GM12878 (cell line): ENCODE measurements around the gene MORC1. TPM values are rescaled to one million over a fixed set of nuclear protein-coding genes. Genes with fewer than 3 reads are reported as not detected.

ENCODE experiments used
- ATAC-seq: fragments of 200-7000 bp; cut with Tn5 transposase; 3 replicates; pipeline ENCODE4 v1.9.1; 2020; ENCODE audit warnings: mild to moderate bottlenecking, moderate library complexity
- BruUV-seq: library from RNA; stranded (reverse); fragments of 400-500 nt; replicated peaks from 2 replicates; lab custom pipeline; 2021; lab: Mats Ljungman, UMichigan
- CTCF ChIA-PET: fragments of 300-600 bp; sonication (Branson Sonifier 250); formaldehyde crosslinking; extraction: SDS; loops from one replicate; lab custom pipeline; 2021; ENCODE audit warnings: inconsistent platforms; lab: Yijun Ruan, JAX
- POLR2A ChIA-PET: fragments of 350-600 bp; formaldehyde crosslinking; extraction: SDS; loops from one replicate; lab custom pipeline; 2021; ENCODE audit warnings: inconsistent platforms; lab: Charles Lee
- RAD21 ChIA-PET: fragments of 300-600 bp; sonication (Branson Sonifier 250); formaldehyde crosslinking; loops from one replicate; lab custom pipeline; 2023; ENCODE audit warnings: antibody characterized with exemption; ENCODE audit not compliant: unreplicated experiment; lab: Charles Lee
- SMC1A ChIA-PET: fragments of 300-600 bp; sonication (Branson Sonifier 250); formaldehyde crosslinking; loops from one replicate; lab custom pipeline; 2023; ENCODE audit not compliant: unreplicated experiment, uncharacterized antibody; lab: Charles Lee
- DNase-seq: peaks from one replicate; pipeline ENCODE4 v3.0.0-alpha.2; 2011; ENCODE audit warnings: low read depth, low spot score
- FAIRE-seq: peaks from 3 replicates; lab custom pipeline; 2011; peaks lifted over from hg19 to GRCh38; lab: Jason Lieb, UNC
- H2AFZ ChIP-seq: 2 replicates; pipeline ENCODE4 v1.6.0; 2011; ENCODE audit warnings: low read depth, low read length, control low read depth; ENCODE audit not compliant: control insufficient read depth
- H3K27ac ChIP-seq: 2 replicates; pipeline ENCODE4 v1.5.1; 2011; ENCODE audit warnings: control low read depth; ENCODE audit not compliant: control insufficient read depth, insufficient read depth
- H3K27me3 ChIP-seq, 2 experiments: replicated peaks in 1 of 2; 2 replicates each; pipeline versions ENCODE4 v1.6.0 to v1.6.1; 2011; ENCODE audit warnings: low read length in 1 of 2; ENCODE audit not compliant: control insufficient read depth in 2 of 2, insufficient read depth in 2 of 2
- H3K36me3 ChIP-seq, 2 experiments: 2 replicates each; pipeline ENCODE4 v1.5.1; 2011; ENCODE audit warnings: low read length in 1 of 2; ENCODE audit not compliant: control insufficient read depth in 2 of 2, insufficient read depth in 2 of 2
- H3K4me1 ChIP-seq: 2 replicates; pipeline ENCODE4 v1.6.1; 2011; ENCODE audit warnings: mild to moderate bottlenecking, low read length, moderate library complexity, mixed read lengths; ENCODE audit not compliant: control insufficient read depth, insufficient read depth
- H3K4me2 ChIP-seq: 2 replicates; pipeline ENCODE4 v1.6.0; 2011; ENCODE audit warnings: control low read depth; ENCODE audit not compliant: control insufficient read depth, insufficient read depth
- H3K4me3 ChIP-seq: fragments of 200-600 bp; sonication (generic); 2 replicates; pipeline ENCODE4 v1.5.1; 2016
- H3K79me2 ChIP-seq: 2 replicates; pipeline ENCODE4 v1.6.0; 2011; ENCODE audit warnings: low read length; ENCODE audit not compliant: control insufficient read depth, insufficient read depth
- H3K9ac ChIP-seq: 2 replicates; pipeline ENCODE4 v1.8.0; 2011; ENCODE audit warnings: low read length, control low read depth, mixed read lengths; ENCODE audit not compliant: control insufficient read depth, insufficient read depth
- H3K9me3 ChIP-seq: replicated peaks from 3 replicates; pipeline ENCODE4 v1.5.1; 2011; ENCODE audit warnings: mild to moderate bottlenecking, low read length; ENCODE audit not compliant: control insufficient read depth, insufficient read depth
- H4K20me1 ChIP-seq: 2 replicates; pipeline ENCODE4 v1.6.0; 2011; ENCODE audit not compliant: control insufficient read depth, insufficient read depth
- BCL3 ChIP-seq: IDR thresholded peaks from 2 replicates; pipeline ENCODE4 v1.6.1; 2011; ENCODE audit warnings: borderline replicate concordance, low read depth, mild to moderate bottlenecking, moderate library complexity, low read length; ENCODE audit not compliant: insufficient read depth, poor library complexity, severe bottlenecking
- BRCA1 ChIP-seq: IDR thresholded peaks from 2 replicates; pipeline ENCODE4 v1.6.1; 2011; ENCODE audit warnings: low read depth, low read length, improper control_type of control experiment
- CBX5 ChIP-seq: sonication (generic); IDR thresholded peaks from 2 replicates; pipeline ENCODE4 v1.6.1; 2016; ENCODE audit warnings: low read depth, moderate library complexity, mild to moderate bottlenecking, inconsistent platforms
- CEBPZ ChIP-seq: fragments of 150-350 bp; IDR thresholded peaks from 2 replicates; pipeline ENCODE4 v1.6.1; 2016; ENCODE audit warnings: low read depth, low read length
- CTCF ChIP-seq, 3 experiments: IDR thresholded peaks in 2 of 3; conservative IDR thresholded peaks in 1 of 3; 2 replicates each; pipeline ENCODE4 v1.5.1; 2011; ENCODE audit warnings: low read depth in 3 of 3, low read length in 3 of 3, mild to moderate bottlenecking in 3 of 3, control low read depth in 2 of 3, moderate library complexity in 2 of 3, inconsistent platforms in 1 of 3, mixed read lengths in 1 of 3; ENCODE audit not compliant: control insufficient read depth in 2 of 3, insufficient read depth in 1 of 3; ENCODE audit errors: extremely low read depth in 1 of 3
- IKZF2 ChIP-seq, 2 experiments: fragments of 450-650 bp; IDR thresholded peaks; 2 replicates each; pipeline ENCODE4 v1.6.1; 2017; ENCODE audit warnings: mild to moderate bottlenecking in 2 of 2, moderate library complexity in 2 of 2
- IRF5 ChIP-seq: fragments of 450-650 bp; IDR thresholded peaks from 2 replicates; pipeline ENCODE4 v1.6.1; 2017; ENCODE audit warnings: borderline replicate concordance
- KAT2A ChIP-seq: conservative IDR thresholded peaks from 2 replicates; pipeline ENCODE4 v1.6.1; 2011; ENCODE audit warnings: low read depth, low read length; ENCODE audit not compliant: control insufficient read depth
- KDM1A ChIP-seq: fragments of 200-600 bp; sonication (generic); IDR thresholded peaks from 2 replicates; pipeline ENCODE4 v1.6.1; 2016; ENCODE audit warnings: borderline replicate concordance
- MEF2A ChIP-seq: IDR thresholded peaks from 2 replicates; pipeline ENCODE4 v1.6.1; 2011; ENCODE audit warnings: low read depth, mild to moderate bottlenecking, low read length, moderate library complexity; ENCODE audit not compliant: insufficient read depth
- NRF1 ChIP-seq: conservative IDR thresholded peaks from 2 replicates; pipeline ENCODE4 v1.6.1; 2011; ENCODE audit warnings: mild to moderate bottlenecking, low read depth, low read length, improper control_type of control experiment
- SMARCA5 ChIP-seq: fragments of 450-650 bp; IDR thresholded peaks from 2 replicates; pipeline ENCODE4 v1.6.1; 2017; ENCODE audit warnings: mild to moderate bottlenecking
- WGBS: methylation state at CpG from one replicate; pipeline ENCODE4 v1.1.6; 2016; ENCODE audit warnings: low lambda C conversion rate; ENCODE audit not compliant: insufficient replicate concordance, insufficient coverage; ENCODE audit errors: missing lambda C conversion rate; 5-methylcytosine and 5-hydroxymethylcytosine counted together
- in situ Hi-C: fragments of 300-500 bp; cut with MboI; formaldehyde crosslinking; loops from 9 replicates; pipeline ENCODE4 v1.14.3; 2018; ENCODE audit warnings: mixed read lengths
- intact Hi-C: fragments of 100-400 bp; cut with micrococcal nuclease; formaldehyde crosslinking; loops from one replicate; pipeline ENCODE4 v1.14.2; 2022; ENCODE audit not compliant: unreplicated experiment
- polyA plus RNA-seq, 11 experiments: library from polyadenylated mRNA; depleted of rRNA in 4 of 11; unstranded in 6 of 11; stranded (reverse) in 5 of 11; fragments of >200 nt; fragmentation: Nextera tagmentation in 4 of 11; fragmentation: Illumina TruSeq in 1 of 11; extraction: Ambion mirVana in 4 of 11; extraction: Trizol in 1 of 11; gene quantifications; 1 replicate in 1 of 11; 2 replicates in 10 of 11; pipeline versions ENCODE4 v1.2.1 to v1.2.3, GENCODE V29; 2011 to 2016; ENCODE audit warnings: inconsistent platforms in 2 of 11, missing spikeins in 2 of 11, low read depth in 1 of 11
- total RNA-seq, 4 experiments: library from RNA; depleted of rRNA in 3 of 4; stranded (reverse); fragments of >200 nt in 3 of 4; fragmentation: Illumina TruSeq in 1 of 4; extraction: Trizol in 1 of 4; gene quantifications; 2 replicates each; pipeline versions ENCODE4 v1.2.1 to v1.2.3, GENCODE V29; 2013 to 2021

Gene MORC1
- total and polyA plus RNA-seq, 10 of the 15 experiments (the other 5 are each of a cell fraction or from before 2014, with no cell fraction given), result 0.18 TPM; not detected in 9

- Histone ChIP-seq H3K4me2 (no peak within 1 kb of the TSS), H4K20me1 (no peaks in the 10 kb centered on the region), H3K9me3 (no peaks in the 10 kb centered on the region), H3K4me1 (no peaks in the 10 kb centered on the region)
- CTCF ChIA-PET, result interaction anchor here (0.9 kb wide), 1 partner anchor 16 kb away, joined by 3 read pairs; no protein-coding TSS in a partner anchor
- TF ChIP-seq NRF1, result no peak
- no peak for TF ChIP-seq CTCF (IDR thresholded peaks at IDR 0.05 in 2 of 3, conservative IDR thresholded peaks at IDR 0.05 in 1 of 3; ENCODE audit: control insufficient read depth in 2 of 3, extremely low read depth in 1 of 3, insufficient read depth in 1 of 3, low read depth in 3 of 3, low read length in 3 of 3)
- no peak for TF ChIP-seq CBX5
- no peak for TF ChIP-seq IKZF2 (IDR thresholded peaks at IDR 0.05)
- no peak for TF ChIP-seq BRCA1
- no peak for TF ChIP-seq BCL3
- TF ChIP-seq MEF2A, result no peak
- no peak for TF ChIP-seq IRF5
- TF ChIP-seq KAT2A, result no peak
- TF ChIP-seq KDM1A, result no peak
- TF ChIP-seq SMARCA5, result no peak
- TF ChIP-seq CEBPZ, result no peak
- TF ChIP-seq, all 136 proteins: peak for 0
- FAIRE-seq (no peak), DNase-seq (no peak), ATAC-seq (no peak)
- in situ Hi-C loops, result no loop called here
- intact Hi-C loops, result no loop called here
- no peaks in the 10 kb centered on the region for H3K79me2 ChIP-seq
- no peaks in the 10 kb centered on the region for H3K36me3 ChIP-seq
- 20% methylated on average over 1 of the region's 1 CpG for WGBS
- BruUV-seq, result no TSS peak
- no peak within 1 kb of the TSS for H3K9ac ChIP-seq
- SMC1A ChIA-PET, result interaction anchor here (0.7 kb wide), 1 partner anchor 70 kb away, joined by 3 read pairs; no protein-coding TSS in a partner anchor
- H3K27ac ChIP-seq, result no peak within 1 kb of the TSS
- no peaks in the 10 kb centered on the region for H3K27me3 ChIP-seq
- RAD21 ChIA-PET, result no interaction called here
- POLR2A ChIA-PET, result no interaction called here
- H2AFZ ChIP-seq, result no peak within 1 kb of the TSS
- no peak within 1 kb of the TSS for H3K4me3 ChIP-seq
These were observed 164.2 kb downstream of the MORC1 start, which contains the start of gene GUCA1C for GRCh38 chr3:108953700-108954099. GUCA1C (minus strand) TSS chr3:108953879; CDS start chr3:108953762, 117 bp downstream.
